ENCODE data around the gene PAK4. TPM values are rescaled to one million over a fixed set of nuclear protein-coding genes. Genes with fewer than 3 reads are reported as not detected.

The PAK4 gene
- total and polyA plus RNA-seq, 9 of the 15 experiments (the other 6 are each of a cell fraction or from before 2014, with no cell fraction given): 0.21 to 33.5 (median 5.8) TPM

GRCh38 chr19:39125554-39126311 is at the start of gene PAK4 (continued):
- TF ChIP-seq, protein P1, sequence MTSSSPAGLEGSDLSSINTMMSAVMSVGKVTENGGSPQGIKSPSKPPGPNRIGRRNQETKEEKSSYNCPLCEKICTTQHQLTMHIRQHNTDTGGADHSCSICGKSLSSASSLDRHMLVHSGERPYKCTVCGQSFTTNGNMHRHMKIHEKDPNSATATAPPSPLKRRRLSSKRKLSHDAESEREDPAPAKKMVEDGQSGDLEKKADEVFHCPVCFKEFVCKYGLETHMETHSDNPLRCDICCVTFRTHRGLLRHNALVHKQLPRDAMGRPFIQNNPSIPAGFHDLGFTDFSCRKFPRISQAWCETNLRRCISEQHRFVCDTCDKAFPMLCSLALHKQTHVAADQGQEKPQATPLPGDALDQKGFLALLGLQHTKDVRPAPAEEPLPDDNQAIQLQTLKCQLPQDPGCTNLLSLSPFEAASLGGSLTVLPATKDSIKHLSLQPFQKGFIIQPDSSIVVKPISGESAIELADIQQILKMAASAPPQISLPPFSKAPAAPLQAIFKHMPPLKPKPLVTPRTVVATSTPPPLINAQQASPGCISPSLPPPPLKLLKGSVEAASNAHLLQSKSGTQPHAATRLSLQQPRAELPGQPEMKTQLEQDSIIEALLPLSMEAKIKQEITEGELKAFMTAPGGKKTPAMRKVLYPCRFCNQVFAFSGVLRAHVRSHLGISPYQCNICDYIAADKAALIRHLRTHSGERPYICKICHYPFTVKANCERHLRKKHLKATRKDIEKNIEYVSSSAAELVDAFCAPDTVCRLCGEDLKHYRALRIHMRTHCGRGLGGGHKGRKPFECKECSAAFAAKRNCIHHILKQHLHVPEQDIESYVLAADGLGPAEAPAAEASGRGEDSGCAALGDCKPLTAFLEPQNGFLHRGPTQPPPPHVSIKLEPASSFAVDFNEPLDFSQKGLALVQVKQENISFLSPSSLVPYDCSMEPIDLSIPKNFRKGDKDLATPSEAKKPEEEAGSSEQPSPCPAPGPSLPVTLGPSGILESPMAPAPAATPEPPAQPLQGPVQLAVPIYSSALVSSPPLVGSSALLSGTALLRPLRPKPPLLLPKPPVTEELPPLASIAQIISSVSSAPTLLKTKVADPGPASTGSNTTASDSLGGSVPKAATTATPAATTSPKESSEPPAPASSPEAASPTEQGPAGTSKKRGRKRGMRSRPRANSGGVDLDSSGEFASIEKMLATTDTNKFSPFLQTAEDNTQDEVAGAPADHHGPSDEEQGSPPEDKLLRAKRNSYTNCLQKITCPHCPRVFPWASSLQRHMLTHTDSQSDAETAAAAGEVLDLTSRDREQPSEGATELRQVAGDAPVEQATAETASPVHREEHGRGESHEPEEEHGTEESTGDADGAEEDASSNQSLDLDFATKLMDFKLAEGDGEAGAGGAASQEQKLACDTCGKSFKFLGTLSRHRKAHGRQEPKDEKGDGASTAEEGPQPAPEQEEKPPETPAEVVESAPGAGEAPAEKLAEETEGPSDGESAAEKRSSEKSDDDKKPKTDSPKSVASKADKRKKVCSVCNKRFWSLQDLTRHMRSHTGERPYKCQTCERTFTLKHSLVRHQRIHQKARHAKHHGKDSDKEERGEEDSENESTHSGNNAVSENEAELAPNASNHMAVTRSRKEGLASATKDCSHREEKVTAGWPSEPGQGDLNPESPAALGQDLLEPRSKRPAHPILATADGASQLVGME (CRISPR knock-in tag; IDR thresholded peaks at IDR 0.05): no peak
- TF ChIP-seq THRB (CRISPR knock-in tag; conservative IDR thresholded peaks at IDR 0.05) (no peak; the same call in 1 of the 2 replicates), ZNF583 (CRISPR knock-in tag; IDR thresholded peaks at IDR 0.05) (peak; percentile 69; the same call in 1 of the 2 replicates), HDAC8 (tag; IDR thresholded peaks at IDR 0.05) (peak; percentile 82; the same call in 1 of the 2 replicates), NFATC3 (IDR thresholded peaks at IDR 0.05) (no peak), SP1 (CRISPR knock-in tag; IDR thresholded peaks at IDR 0.05) (peak; percentile 95), ZNF507 (tag; conservative IDR thresholded peaks at IDR 0.05) (no peak), SRSF7 (optimal IDR thresholded peaks at IDR 0.05; ENCODE audit: low read depth, low read length) (no peak), ZNF232 (CRISPR knock-in tag; IDR thresholded peaks at IDR 0.05) (no peak), RBM39 (optimal IDR thresholded peaks at IDR 0.05; ENCODE audit: low read depth, low read length) (no peak), DDX20 (tag; IDR thresholded peaks at IDR 0.05; ENCODE audit: low read depth) (no peak), NFXL1 (CRISPR knock-in tag; IDR thresholded peaks at IDR 0.05) (no peak), NRF1 (conservative IDR thresholded peaks at IDR 0.05 in 1 of 2, IDR thresholded peaks at IDR 0.05 in 1 of 2) (peak; percentile 73 to 78), NFIX (CRISPR knock-in tag; IDR thresholded peaks at IDR 0.05; ENCODE audit: low read depth) (no peak), ZNF165 (CRISPR knock-in tag; IDR thresholded peaks at IDR 0.05; ENCODE audit: borderline replicate concordance) (no peak), IRF1 (CRISPR knock-in tag; IDR thresholded peaks at IDR 0.05; ENCODE audit: borderline replicate concordance) (no peak), ILK (tag; IDR thresholded peaks at IDR 0.05; ENCODE audit: borderline replicate concordance, low read depth) (no peak), NEUROD1 (IDR thresholded peaks at IDR 0.05; ENCODE audit: borderline replicate concordance, low read depth, low read length, partially characterized antibody) (peak; percentile 90), ZSCAN29 (IDR thresholded peaks at IDR 0.05) (no peak)
